Measurements from ENCODE around the gene RTL1.

GRCh38 chr14:100950024-100950423 is 46.5 kb upstream of the RTL1 start:
- TF ChIP-seq EP300 (IDR thresholded peaks at IDR 0.05; ENCODE audit: low read depth): no peak
- no peak for TF ChIP-seq POLR2AphosphoS5 (IDR thresholded peaks at IDR 0.05)
- no peak for TF ChIP-seq CTCF (IDR thresholded peaks at IDR 0.05)

All from transverse colon (tissue), 4 donors.